IMR-90 (cell line): ENCODE data around the gene UGT1A1. TPM values are rescaled to one million over a fixed set of nuclear protein-coding genes. Genes with fewer than 3 reads are reported as not detected.

ENCODE experiments used
- ATAC-seq: fragments of 200-7000 bp; cut with Tn5 transposase; 2 replicates; pipeline ENCODE4 v1.9.1; 2020; ENCODE audit warnings: low read depth, mild to moderate bottlenecking, moderate library complexity
- BruUV-seq: library from RNA; stranded (reverse); fragments of 400-500 nt; replicated peaks from 2 replicates; lab custom pipeline; 2021; lab: Mats Ljungman, UMichigan
- CTCF ChIA-PET: fragments of 300-600 bp; formaldehyde crosslinking; extraction: SDS; loops from one replicate; lab custom pipeline; 2021; ENCODE audit warnings: antibody characterized with exemption; lab: Yijun Ruan, JAX
- POLR2A ChIA-PET: fragments of 300-600 bp; sonication (Branson Sonifier 250); formaldehyde crosslinking; loops from one replicate; lab custom pipeline; 2022; ENCODE audit warnings: antibody characterized with exemption; ENCODE audit not compliant: unreplicated experiment; lab: Charles Lee
- DNase-seq: peaks from one replicate; pipeline ENCODE4 v3.0.0; 2013
- H2AFZ ChIP-seq: replicated peaks from 2 replicates; pipeline ENCODE3; 2013; ENCODE audit warnings: low read length, mild to moderate bottlenecking; ENCODE audit not compliant: poor library complexity
- H2AK5ac ChIP-seq: 2 replicates; pipeline ENCODE4 v1.6.1; 2013; ENCODE audit warnings: low read depth, low read length, inconsistent platforms
- H2AK9ac ChIP-seq: replicated peaks from 2 replicates; pipeline ENCODE3; 2013; ENCODE audit warnings: mild to moderate bottlenecking, low read depth, low read length, moderate library complexity; ENCODE audit not compliant: poor library complexity
- H2BK120ac ChIP-seq: 2 replicates; pipeline ENCODE4 v1.6.1; 2013; ENCODE audit warnings: low read depth, low read length, inconsistent platforms
- H2BK15ac ChIP-seq: 3 replicates; pipeline ENCODE4 v1.6.1; 2013; ENCODE audit warnings: low read depth, low read length, inconsistent platforms
- H2BK20ac ChIP-seq: 2 replicates; pipeline ENCODE4 v1.6.1; 2013; ENCODE audit warnings: low read depth, mild to moderate bottlenecking, inconsistent platforms, low read length, moderate library complexity
- H2BK5ac ChIP-seq: 2 replicates; pipeline ENCODE4 v1.6.1; 2013; ENCODE audit warnings: mild to moderate bottlenecking, low read depth, low read length, inconsistent platforms; ENCODE audit not compliant: poor library complexity, severe bottlenecking
- H3K14ac ChIP-seq: replicated peaks from 2 replicates; pipeline ENCODE4 v1.6.1; 2013; ENCODE audit warnings: low read depth, low read length, inconsistent platforms
- H3K18ac ChIP-seq: 2 replicates; pipeline ENCODE4 v1.6.1; 2013; ENCODE audit warnings: low read depth, low read length, control low read depth
- H3K23ac ChIP-seq: 2 replicates; pipeline ENCODE4 v1.6.1; 2013; ENCODE audit warnings: low read depth, low read length, inconsistent platforms
- H3K27ac ChIP-seq: 2 replicates; pipeline ENCODE4 v1.5.1; 2013; ENCODE audit warnings: mild to moderate bottlenecking, control low read depth, low read length; ENCODE audit not compliant: insufficient read depth
- H3K27me3 ChIP-seq: 2 replicates; pipeline ENCODE4 v1.6.1; 2013; ENCODE audit warnings: low read length; ENCODE audit not compliant: control insufficient read depth, insufficient read depth
- H3K36me3 ChIP-seq: 2 replicates; pipeline ENCODE4 v1.6.1; 2013; ENCODE audit warnings: low read length, mixed read lengths; ENCODE audit not compliant: control insufficient read depth, insufficient read depth
- H3K4ac ChIP-seq: 2 replicates; pipeline ENCODE4 v1.6.1; 2013; ENCODE audit warnings: low read depth, low read length, inconsistent platforms
- H3K4me1 ChIP-seq: 2 replicates; pipeline ENCODE4 v1.6.1; 2013; ENCODE audit warnings: low read length, mixed read lengths; ENCODE audit not compliant: control insufficient read depth, insufficient read depth
- H3K4me2 ChIP-seq: 2 replicates; pipeline ENCODE4 v1.6.1; 2013; ENCODE audit warnings: low read depth, mild to moderate bottlenecking, control low read depth, low read length, moderate library complexity
- H3K4me3 ChIP-seq: 2 replicates; pipeline ENCODE4 v1.5.1; 2013; ENCODE audit warnings: low read depth, mild to moderate bottlenecking, control low read depth, low read length, moderate library complexity; ENCODE audit not compliant: insufficient read depth
- H3K56ac ChIP-seq: 2 replicates; pipeline ENCODE4 v1.6.1; 2013; ENCODE audit warnings: low read length, inconsistent platforms; ENCODE audit not compliant: insufficient read depth; ENCODE audit errors: extremely low read depth
- H3K79me1 ChIP-seq, 2 experiments: 2 replicates each; pipeline ENCODE4 v1.6.1; 2013; ENCODE audit warnings: low read length in 2 of 2, inconsistent platforms in 1 of 2, low read depth in 1 of 2
- H3K9ac ChIP-seq: 2 replicates; pipeline ENCODE4 v1.6.1; 2013; ENCODE audit warnings: low read depth, low read length, control low read depth
- H3K9me1 ChIP-seq: 2 replicates; pipeline ENCODE4 v1.6.1; 2013; ENCODE audit warnings: low read length, inconsistent platforms; ENCODE audit not compliant: insufficient read depth
- H3K9me3 ChIP-seq: 2 replicates; pipeline ENCODE4 v1.6.1; 2013; ENCODE audit warnings: low read length; ENCODE audit not compliant: control insufficient read depth, insufficient read depth
- H4K20me1 ChIP-seq: 2 replicates; pipeline ENCODE4 v1.6.1; 2013; ENCODE audit warnings: low read length, inconsistent platforms; ENCODE audit not compliant: insufficient read depth
- H4K5ac ChIP-seq: 2 replicates; pipeline ENCODE4 v1.6.1; 2013; ENCODE audit warnings: mild to moderate bottlenecking, low read depth, low read length, control low read depth
- H4K8ac ChIP-seq, 2 experiments: 2 replicates each; pipeline ENCODE4 v1.6.1; 2013; ENCODE audit warnings: low read depth in 2 of 2, low read length in 2 of 2, control low read depth in 1 of 2, inconsistent platforms in 1 of 2
- H4K91ac ChIP-seq: 2 replicates; pipeline ENCODE4 v1.6.1; 2013; ENCODE audit warnings: low read depth, low read length, inconsistent platforms; ENCODE audit not compliant: insufficient read depth
- BHLHE40 ChIP-seq: fragments of 150-350 bp; IDR thresholded peaks from 2 replicates; pipeline ENCODE4 v1.6.1; 2016; ENCODE audit warnings: mild to moderate bottlenecking, low read depth, low read length
- CHD1 ChIP-seq: IDR thresholded peaks from 2 replicates; pipeline ENCODE4 v1.6.1; 2012; ENCODE audit warnings: low read depth, low read length, improper control_type of control experiment
- ELK1 ChIP-seq: fragments of 150-350 bp; IDR thresholded peaks from 2 replicates; pipeline ENCODE4 v1.6.1; 2016; ENCODE audit warnings: low read depth, mild to moderate bottlenecking, low read length, moderate library complexity, borderline replicate concordance
- MAFK ChIP-seq: IDR thresholded peaks from 2 replicates; pipeline ENCODE4 v1.6.1; 2012; ENCODE audit warnings: low read depth, low read length, improper control_type of control experiment
- POLR2A ChIP-seq: IDR thresholded peaks from 2 replicates; pipeline ENCODE4 v1.6.1; 2012; ENCODE audit warnings: mild to moderate bottlenecking, low read depth, low read length
- RAD21 ChIP-seq: IDR thresholded peaks from 2 replicates; pipeline ENCODE4 v1.6.1; 2012; ENCODE audit warnings: low read length, improper control_type of control experiment
- RFX5 ChIP-seq: IDR thresholded peaks from 2 replicates; pipeline ENCODE4 v1.8.0; 2012; ENCODE audit warnings: low read depth, mild to moderate bottlenecking, low read length, moderate library complexity
- SMC3 ChIP-seq: fragments of 150-350 bp; IDR thresholded peaks from 2 replicates; pipeline ENCODE4 v1.6.1; 2016; ENCODE audit warnings: low read depth, mild to moderate bottlenecking, antibody characterized with exemption, low read length, moderate library complexity
- WGBS, 2 experiments: methylation state at CpG; one replicate each; pipeline versions ENCODE4 v1.1.5 to v1.1.7; 2013; ENCODE audit warnings: missing lambda C conversion rate in 2 of 2; ENCODE audit not compliant: insufficient read length in 1 of 2; ENCODE audit errors: extremely low coverage in 2 of 2; 5-methylcytosine and 5-hydroxymethylcytosine counted together
- dilution Hi-C: fragments of 300-500 bp; cut with HindIII; formaldehyde crosslinking; loops from one replicate; pipeline ENCODE4 v1.14.3; 2018; ENCODE audit warnings: low sequenced_read_pairs; ENCODE audit not compliant: unreplicated experiment
- in situ Hi-C: fragments of 300-500 bp; cut with MboI; formaldehyde crosslinking; loops from 3 replicates; pipeline ENCODE4 v1.14.3; 2019; ENCODE audit warnings: low sequenced_read_pairs, inconsistent platforms, mixed read lengths
- intact Hi-C: fragments of 100-400 bp; cut with micrococcal nuclease; formaldehyde crosslinking; loops from 2 replicates; pipeline ENCODE4 v1.10.0; 2022
- polyA plus RNA-seq, 3 experiments: library from polyadenylated mRNA; depleted of rRNA; stranded (reverse); fragments of >200 nt; gene quantifications; 2 replicates each; pipeline ENCODE4 v1.2.3, GENCODE V29; 2012; ENCODE audit warnings: low replicate concordance in 1 of 3
- total RNA-seq: library from RNA; depleted of rRNA; stranded (reverse); fragments of >200 nt; gene quantifications from 2 replicates; pipeline ENCODE4 v1.2.3, GENCODE V29; 2012

Gene UGT1A1
- total and polyA plus RNA-seq, 2 of the 4 experiments (the other 2 are of a cell fraction): not detected

DNA sequence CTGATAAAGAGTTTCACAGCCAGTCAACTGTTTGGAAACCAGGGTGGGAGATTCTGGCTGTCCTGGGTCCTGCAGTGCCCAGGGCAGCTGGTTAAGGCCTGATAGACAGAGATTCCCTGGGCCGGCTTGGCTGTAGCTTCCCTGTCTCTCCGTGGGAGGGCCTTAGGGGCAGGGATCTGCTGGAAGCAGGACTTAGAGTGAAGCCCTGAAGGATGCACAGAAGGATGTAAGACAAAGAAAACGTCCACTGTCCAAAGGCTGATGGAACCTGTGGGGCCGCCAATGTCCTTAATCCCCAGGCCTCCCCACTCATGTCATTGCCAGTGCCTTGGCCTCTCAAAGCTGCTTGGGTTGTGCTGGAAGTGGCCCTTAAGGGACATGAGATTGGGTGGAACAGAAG lies 51.0 kb downstream of the UGT1A1 start:
- CTCF ChIA-PET: no interaction called here
- POLR2A ChIA-PET: no interaction called here
- no peak for DNase-seq

More for the DNA sequence above, 51.0 kb downstream of the UGT1A1 start:
- Histone ChIP-seq H3K4me3 (no peak overlapping the region), H3K79me1 (no peaks in the 10 kb centered on the region), H3K27me3 (peaks cover 27% of the 10 kb centered on the region), H3K18ac (no peak overlapping the region), H3K23ac (no peak overlapping the region), H4K20me1 (no peaks in the 10 kb centered on the region), H3K4me2 (no peak overlapping the region), H2BK120ac (no peak overlapping the region), H3K56ac (no peak overlapping the region), H2AFZ (no peak overlapping the region), H3K36me3 (no peaks in the 10 kb centered on the region), H3K14ac (no peak overlapping the region), H3K9me3 (no peaks in the 10 kb centered on the region), H4K91ac (no peak overlapping the region), H2BK5ac (no peak overlapping the region), H3K4me1 (no peaks in the 10 kb centered on the region), H3K27ac (no peak overlapping the region), H3K4ac (no peak overlapping the region), H2AK9ac (no peak overlapping the region), H4K8ac (no peak overlapping the region), H3K9ac (no peak overlapping the region), H3K9me1 (no peaks in the 10 kb centered on the region), H2AK5ac (no peak overlapping the region), H2BK15ac (no peak overlapping the region), H2BK20ac (no peak overlapping the region), H4K5ac (no peak overlapping the region)
- in situ Hi-C loops: no loop called here
- no peak for ATAC-seq
- dilution Hi-C loops: no loop called here
- TF ChIP-seq POLR2A (no peak), RAD21 (no peak), SMC3 (no peak), BHLHE40 (no peak), MAFK (no peak), CHD1 (no peak), ELK1 (no peak), RFX5 (no peak)
- no CpG with 5 or more reads among the region's 4 CpGs for WGBS, 2 experiments
- intact Hi-C loops: no loop called here
- BruUV-seq: no TSS peak
